GM18498 (cell line): ENCODE measurements around the gene RCBTB1.
"Not testable (repeated sequence)": the region's sequence is repeated elsewhere in the genome, so short reads cannot be mapped to it uniquely, and the experiment has no call there.

Experiments
- ATAC-seq: cut with Tn5 transposase; IDR thresholded peaks from one replicate; pipeline ENCODE4 v1.9.1; 2021; ENCODE audit warnings: mild to moderate bottlenecking, moderate library complexity; ENCODE audit not compliant: unreplicated experiment

Gene RCBTB1

DNA sequence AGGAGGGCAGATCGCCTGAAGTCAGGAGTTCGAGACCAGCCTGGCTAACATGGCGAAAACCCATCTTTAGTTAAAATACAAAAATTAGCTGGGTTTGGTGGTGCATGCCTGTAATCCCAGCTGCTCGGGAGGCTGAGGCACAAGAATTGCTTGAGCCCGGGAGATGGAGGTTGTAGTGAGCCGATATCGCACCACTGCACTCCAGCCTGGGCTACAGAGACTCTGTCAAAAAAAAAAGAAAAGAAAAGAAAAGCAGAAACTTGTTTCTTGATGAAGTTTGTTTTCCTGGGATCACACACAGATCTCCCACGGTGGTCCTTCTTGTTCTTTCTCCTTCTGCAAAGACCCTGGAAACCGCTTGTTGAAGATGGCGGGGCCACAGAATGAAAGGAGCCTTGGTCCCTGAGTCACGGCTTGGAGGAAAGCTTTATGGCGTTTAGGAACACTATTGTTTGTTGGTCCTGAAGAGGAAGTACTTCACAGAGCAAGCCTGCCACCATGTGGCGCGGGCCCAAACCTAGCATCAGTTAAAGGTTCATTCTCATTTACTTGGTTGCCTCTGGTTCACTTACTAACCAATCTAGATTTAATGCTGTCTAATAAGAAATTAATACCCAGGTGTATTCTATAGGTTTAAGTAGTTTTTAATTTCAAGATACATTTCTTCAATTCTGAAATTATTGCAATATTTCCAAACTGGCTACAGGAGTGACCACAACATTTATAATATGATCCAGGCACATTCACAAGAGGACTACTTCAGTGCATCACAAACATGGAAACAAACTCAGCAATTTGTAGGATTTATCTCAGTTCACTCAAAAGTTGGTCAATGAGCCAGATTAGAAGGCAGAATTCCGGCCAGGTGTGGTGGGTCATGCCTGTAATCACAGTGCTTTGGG, 21.6 kb upstream of the RCBTB1 start:
- peak; percentile 93 for ATAC-seq

DNA sequence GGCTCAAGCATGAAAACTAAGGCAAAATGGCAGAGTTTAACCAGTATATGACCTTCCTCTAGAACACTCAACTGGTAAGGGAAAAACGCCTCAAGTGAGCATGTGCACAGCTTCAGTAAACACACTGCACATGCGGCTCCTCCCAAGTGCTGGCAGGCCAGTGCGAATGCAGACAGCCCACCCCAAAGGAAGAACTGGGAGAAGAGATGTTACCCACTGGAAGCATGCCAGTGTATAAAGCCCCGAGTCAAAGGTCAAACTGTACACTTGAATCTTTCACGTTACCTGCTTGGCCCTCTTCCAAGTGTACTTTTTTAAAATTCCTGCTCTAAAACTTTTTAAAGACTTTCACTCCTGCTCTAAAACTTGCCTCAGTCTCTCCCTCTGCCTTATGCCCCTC, 19.2 kb upstream of the RCBTB1 start:
- no peak for ATAC-seq

DNA sequence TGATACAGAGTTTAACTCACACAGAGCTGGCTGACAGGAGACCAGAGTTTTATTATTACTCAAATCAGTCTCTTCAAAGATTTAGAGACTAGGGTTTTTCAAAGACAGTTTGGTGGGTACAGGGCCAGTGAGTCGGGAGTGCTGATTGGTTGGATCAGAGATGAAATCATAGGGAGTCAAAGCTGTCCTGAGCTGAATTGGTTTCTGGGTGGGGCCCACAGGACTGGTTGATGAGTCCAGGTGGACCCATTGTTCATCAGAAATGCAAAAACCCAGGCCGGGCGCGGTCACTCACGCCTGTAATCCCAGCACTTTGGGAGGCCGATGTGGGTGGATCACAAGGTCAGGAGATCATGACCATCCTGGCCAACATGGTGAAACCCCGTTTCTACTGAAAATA, 17.3 kb upstream of the RCBTB1 start:
- not testable (repeated sequence) for ATAC-seq

DNA sequence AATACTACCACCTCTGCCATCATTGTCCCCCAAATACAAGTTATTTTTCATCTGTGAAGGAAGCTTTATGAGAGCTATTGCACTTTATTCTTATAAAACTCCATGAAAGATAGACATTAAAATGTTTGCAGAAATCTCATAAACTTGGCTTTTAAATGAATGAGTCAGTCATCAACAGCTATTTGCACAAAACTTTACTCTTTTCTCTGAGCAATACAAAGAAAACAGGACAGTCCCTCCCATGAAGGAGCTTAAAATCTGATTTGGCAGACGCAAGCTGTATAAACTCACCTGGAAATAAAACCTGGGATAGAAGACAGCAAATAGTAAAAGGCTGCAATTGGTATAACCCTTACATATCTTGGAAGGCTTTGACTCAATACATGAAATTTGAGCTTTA, 16.6 kb upstream of the RCBTB1 start:
- no peak for ATAC-seq

DNA sequence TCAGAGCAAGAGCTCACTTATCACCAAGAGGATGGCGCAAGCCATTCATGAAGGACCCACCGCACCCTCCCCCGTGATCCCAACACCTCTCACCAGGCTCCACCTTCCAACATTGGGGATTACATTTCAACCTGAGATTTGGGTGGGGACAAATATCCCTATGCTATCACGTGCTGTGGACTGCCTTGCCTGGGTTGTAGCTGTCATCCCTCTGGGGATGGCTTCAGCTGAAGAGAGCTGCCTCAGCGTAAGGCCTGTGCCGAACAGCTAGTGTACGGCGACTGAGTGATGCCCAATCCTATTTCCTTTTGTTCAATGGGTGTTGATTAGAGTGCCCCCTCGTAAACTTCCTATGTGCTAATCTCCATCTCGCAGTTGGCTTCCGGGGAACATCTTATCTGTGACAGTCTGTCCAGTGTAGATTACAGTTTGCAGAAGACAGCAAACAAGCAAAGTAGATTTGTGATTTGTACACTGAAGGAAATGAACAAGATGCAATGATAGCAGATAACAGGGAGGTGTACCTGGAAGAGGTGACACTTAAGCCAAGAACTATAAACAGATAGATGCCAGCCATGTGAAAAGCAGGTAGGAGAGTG, 11.8 kb upstream of the RCBTB1 start:
- no peak for ATAC-seq

DNA sequence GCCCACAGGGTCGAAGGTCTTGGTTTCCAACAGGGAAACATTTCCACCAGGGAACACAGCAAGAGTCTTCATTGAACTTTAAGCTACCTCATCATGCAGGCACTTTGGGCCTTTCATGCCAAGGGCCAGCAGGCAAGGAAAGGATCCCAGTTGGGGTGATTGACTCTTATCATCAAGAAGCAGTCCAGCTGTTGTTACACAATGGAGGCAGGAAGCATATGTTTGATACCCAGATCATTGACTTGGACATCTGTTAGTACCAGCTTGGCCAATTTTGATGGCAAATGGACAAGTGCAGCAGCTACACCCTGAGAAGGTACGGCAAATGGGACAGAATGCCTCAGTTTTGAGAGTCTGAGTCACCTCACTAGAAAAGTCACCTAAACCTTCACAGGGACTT, 10.9 kb upstream of the RCBTB1 start:
- no peak for ATAC-seq

DNA sequence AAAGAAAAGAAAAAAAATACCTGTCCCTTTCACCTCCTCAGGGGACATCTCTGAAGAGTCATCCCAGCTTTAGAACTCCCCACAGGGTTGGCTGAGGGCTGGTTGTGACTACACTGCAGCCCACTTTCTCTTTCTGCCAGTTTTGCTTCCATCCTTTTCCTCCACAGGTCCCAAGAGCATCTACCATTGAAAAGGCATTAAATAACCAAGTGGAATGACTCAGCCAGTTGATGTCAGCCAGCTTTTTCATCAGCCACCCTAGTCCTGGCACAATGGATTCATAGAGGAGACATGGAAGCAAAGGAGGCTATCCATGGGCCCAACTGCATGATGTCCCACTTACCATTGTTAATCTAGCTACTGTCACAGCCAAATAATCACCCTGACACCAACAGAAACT, 9.2 kb upstream of the RCBTB1 start:
- no peak for ATAC-seq

DNA sequence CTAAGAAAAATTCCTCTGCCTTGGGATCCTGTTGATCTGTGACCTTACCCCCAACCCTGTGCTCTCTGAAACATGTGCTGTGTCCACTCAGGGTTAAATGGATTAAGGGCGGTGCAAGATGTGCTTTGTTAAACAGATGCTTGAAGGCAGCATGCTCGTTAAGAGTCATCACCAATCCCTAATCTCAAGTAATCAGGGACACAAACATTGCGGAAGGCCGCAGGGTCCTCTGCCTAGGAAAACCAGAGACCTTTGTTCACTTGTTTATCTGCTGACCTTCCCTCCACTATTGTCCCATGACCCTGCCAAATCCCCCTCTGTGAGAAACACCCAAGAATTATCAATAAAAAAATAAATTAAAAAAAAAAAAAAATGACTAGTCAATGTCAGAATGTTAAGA, 8.5 kb upstream of the RCBTB1 start:
- not testable (repeated sequence) for ATAC-seq

DNA sequence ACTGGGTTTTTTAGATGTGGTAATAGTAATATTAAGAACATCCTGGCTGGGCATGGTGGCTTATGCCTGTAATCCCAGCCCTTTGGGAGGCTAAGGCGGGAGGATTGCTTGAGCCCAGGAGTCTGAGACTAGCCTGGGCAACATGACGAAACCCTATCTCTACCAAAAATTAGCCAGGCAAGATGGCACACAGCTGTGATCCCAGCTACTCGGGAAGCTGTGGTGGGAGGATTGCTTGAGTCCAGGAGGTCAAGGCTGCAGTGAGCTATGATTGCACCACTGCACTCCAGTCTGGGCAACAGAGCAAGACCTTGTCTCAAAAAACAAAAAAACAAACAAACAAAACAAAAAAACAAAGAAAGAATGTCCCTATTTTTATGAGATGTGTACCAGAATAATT, 5.4 kb upstream of the RCBTB1 start:
- ATAC-seq: not testable (repeated sequence)

DNA sequence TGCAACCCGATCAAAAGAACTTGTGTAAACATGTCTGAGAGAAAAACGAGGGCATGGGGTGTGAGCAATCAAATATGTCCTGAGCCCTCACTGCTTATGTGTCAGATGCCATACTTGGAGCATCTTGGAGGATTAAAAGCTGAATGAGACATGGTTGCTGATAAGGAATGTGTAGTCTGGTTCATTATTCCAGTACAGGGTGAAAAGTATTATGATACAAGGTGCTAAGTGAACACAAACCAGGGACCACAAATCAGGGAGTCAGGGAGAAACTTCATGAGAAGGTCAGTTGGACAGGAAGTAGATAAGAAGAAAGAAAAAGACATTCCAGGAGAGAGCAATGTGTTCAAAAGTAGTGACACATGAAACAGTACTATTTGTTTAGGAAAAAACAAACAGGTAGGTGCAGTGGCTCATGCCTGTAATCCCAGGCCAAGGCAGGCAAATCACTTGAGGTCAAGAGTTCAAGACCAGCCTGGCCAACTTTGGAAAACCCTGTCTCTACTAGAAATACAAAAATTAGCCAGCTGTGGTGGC, 2.0 kb upstream of the RCBTB1 start:
- no peak for ATAC-seq

DNA sequence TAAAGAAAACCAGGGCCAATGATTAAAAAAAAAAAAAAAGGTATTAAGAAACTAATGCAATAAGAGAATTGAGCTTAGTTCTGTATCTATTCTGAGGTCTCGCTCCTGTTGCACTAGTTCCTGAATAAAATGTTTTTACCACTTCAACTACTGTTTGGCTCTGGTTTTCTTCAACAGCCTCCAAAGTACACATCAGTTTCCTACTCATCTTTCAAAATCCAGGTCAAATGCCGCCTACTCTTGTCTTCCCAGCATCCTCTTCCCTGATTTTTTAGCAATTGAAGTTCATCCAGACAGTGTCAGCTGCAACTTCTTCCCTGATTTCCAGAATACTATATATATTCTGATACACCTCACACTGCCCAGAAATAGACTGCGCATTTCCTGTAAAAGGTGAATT, 1.4 kb upstream of the RCBTB1 start:
- ATAC-seq: no peak

DNA sequence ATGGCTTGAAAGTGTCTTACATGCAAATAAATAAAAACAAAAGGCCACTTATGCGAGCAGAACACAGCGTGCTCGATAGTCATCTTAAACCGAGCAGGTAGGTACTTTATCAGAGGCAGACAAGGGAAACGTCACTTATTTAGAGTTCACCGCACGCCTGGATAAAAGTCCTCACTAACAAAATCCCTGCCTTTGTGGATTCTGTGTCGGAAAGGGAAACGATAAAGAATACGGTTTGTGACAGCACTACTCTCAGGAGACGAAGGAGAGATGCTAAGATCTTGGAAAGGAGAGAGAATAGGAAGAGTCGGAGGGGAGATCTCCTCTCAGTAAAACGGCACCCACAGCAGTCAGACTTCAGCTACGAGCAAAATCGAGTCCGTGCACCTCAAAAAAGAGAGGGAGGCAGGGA, 581 bp downstream of the RCBTB1 start:
- ATAC-seq: peak; percentile 20

DNA sequence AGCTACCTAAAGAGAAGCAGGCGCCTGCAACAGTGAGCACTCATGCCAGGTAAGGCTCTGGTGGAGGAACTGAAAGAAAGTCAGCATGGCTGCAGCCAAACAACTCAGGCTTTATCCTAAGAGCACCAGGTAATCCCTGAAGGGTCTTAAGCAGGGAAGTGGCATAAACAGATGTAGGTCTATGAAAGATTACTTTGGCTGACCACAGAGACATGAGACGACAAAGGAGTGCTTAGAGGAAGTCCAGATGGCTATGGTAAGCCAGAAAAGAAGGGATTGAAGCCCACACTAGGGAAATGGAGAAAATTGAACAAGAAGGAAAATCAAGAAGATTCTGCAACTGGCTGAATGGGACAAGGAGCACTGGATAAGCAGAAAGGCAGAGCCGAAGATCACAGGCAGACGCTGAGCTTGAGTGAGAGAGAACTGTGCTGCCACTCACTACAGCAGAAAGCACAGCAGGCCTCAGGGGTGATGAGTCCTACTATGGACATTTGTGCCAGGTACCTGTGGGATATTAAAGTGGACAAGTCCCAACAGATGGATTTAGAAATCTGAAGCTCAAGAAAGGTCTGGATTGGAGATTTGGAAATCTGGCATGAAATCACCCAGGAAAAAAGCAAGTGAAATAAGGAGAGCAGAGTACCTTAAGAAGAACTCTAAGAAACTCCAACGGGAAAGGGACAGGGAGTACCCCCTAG, 4.2 kb downstream of the RCBTB1 start:
- ATAC-seq: no peak

DNA sequence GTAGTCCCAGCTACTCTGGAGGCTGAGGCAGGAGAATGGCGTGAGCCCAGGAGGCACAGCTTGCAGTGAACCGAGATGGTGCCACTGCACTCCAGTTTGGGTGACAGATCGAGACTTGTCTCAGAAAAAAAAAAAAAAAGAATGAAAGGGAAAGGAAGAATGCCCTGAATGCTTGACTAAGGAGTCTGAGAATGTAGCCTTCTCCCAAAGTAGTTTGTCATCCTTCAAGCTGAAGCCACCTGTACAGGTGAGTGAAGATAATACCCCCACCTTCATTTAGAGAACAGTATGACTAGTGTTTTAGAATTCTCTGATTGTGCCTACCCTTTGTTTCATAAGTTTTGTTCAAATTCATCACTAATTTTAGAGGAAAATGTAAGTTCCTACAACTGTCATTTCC, 5.9 kb downstream of the RCBTB1 start:
- ATAC-seq: no peak

DNA sequence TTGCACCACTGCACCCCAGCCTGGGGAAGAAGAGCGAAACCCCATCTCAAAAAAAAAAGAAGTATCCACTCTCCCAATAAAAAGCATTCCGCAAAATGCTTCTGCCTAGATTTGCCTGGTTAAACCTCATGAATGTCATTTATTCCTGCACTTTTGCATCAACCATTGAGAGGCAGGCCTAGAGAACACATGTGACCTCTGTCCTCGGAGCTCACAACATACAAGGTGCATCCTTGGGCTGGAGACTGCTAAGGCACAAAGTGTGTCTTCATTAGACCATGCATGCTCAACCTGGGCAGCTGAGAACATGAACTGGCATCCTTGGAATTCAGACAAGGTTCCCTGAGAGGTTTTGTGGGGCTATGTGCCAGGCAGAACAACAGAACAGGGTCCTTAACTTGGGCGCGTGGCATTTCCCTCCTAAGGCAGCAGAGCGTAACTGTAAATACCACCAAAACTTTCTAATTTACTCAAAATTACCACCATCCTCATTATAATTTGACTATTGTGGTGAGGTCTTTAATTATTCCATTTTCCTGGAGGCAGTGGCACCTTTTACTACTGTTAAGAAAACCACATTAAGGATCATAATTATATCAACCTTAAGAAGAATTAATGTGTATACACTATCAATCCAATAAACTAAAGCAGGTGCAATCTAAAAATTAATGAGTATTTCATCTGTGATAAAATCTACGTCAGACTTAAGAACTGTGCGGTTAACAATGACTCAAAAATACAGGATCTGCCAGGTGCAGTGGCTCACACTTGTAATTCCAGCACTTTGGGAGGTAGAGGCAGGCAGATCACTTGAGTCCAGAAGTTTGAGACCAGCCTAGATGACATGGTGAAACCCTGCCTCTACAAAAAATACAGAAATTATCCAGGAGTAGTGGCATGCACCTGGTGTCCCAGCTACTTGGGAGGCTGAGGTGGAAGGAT, 13.8 kb downstream of the RCBTB1 start:
- no peak for ATAC-seq

DNA sequence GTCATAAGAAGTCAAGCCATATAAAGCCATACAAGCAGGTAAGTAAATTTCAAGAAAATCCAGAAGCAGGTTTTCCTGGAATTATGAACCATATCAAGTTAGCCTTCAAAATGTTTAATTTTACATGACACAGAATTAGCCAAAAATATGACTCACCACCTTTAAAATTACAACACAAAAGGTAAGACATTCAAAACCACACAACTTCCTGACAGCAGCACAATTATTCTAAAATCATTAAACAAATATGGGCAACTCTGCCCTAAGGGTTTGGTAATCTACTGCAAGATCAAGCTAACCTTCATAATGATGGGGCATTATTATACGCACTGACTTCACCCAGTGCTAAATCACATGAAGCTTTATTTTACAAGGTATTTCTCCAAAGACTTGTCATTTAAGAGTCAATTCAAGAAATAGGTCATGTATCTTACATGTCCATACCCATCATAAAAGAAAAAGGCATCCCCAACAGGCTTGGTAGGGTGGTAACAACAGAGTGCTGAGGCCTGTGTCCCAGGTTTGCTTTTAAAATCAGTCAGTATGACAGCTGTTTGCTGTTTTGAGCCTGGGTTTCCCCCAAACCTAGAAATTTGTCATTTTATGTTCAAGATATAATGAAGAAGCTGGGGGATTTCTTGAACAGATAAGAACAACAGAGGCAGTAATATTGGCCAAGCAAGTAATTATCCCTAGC, 15.2 kb downstream of the RCBTB1 start:
- no peak for ATAC-seq

DNA sequence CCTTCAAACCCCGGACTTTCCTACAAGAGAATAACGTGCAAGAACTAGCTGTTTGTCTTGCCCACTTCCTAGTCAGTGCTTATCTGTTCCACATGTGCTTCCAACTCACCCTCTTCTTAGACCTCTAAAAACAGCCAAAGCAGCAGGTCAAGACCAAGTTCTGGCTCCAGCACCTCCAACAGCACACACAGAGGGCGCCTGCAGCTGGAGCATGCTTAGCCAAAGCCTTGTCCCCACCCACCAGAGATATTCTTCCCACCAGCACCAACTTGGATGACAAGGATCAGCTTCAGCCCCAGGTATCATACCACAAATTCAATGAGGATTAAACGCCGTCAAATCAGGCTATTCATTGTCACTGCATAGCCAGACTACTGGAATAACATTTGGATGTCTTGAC, 17.9 kb downstream of the RCBTB1 start:
- ATAC-seq: no peak

DNA sequence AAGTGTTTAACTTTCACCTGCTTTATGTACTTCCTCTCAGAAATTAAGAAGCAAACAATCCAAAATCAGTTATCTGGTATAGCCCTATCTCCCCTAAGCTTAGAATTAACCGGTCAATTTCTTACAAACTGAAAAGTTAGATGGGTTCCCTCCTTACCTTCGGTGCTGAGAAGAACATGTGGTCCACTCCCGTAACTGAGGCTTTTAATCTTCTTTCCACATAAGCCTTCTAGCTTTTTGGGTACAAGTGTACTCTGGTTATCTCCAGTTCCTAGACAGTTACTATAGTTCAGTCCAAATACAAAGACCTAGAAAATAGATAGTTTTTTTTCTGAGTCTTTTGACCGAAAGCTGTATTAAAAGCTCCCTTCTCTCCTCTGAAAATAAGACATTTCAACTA, 18.9 kb downstream of the RCBTB1 start:
- ATAC-seq: no peak

DNA sequence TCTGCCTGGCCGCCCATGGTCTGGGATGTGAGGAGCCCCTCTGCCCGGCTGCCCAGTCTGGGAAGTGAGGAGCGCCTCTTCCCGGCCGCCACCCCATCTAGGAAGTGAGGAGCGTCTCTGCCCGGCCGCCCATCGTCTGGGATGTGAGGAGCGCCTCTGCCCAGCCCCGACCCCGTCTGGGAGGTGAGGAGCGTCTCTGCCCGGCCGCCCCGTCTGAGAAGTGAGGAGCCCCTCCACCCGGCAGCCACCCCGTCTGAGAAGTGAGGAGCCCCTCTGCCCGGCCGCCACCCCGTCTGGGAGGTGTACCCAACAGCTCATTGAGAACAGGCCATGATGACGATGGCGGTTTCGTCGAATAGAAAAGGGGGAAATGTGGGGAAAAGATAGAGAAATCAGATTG, 19.9 kb downstream of the RCBTB1 start:
- not testable (repeated sequence) for ATAC-seq

DNA sequence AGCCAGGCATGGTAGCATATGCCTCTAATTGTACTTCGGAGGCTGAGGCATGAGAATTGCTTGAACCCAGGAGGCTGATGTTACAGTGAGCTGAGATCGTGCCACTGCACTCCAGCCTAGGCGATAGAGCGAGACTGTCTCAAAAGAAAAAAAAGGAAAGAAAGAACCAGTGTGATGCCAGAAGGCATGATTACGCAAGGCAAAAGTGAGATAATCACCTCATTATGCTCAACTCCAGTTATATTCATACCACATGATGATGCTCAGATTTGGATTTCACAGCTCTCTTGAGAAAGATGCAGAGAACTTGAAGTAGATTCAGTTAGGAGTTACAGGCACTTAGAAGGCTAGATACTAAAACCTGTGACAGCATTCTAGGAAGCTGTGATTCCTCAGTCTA, 21.8 kb downstream of the RCBTB1 start:
- no peak for ATAC-seq
